ENCODE data around the gene ENOX1.
"Not testable (repeated sequence)": the region's sequence is repeated elsewhere in the genome, so short reads cannot be mapped to it uniquely, and the experiment has no call there.

The ENOX1 gene

DNA sequence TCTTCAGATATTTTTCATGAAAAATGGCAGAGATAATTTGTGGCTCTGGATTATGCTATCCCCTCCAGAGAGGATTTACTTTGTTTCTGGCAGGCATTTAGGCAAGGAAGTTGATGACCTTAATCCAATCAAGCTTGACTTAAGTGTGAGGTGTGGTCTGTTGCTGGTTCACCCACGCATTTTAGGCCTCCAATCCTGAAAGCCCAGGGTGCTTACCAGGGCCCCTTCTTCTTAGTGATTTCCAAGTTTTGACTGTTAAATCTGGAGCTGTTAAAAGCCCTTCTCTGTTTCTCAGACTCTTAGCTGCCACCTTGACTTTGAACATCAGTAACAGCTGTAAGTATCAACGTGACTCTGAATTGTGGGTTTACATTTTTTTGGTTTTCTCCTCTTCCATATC lies 601.5 kb downstream of the ENOX1 start:
- in situ Hi-C loops (cut with MboI; ENCODE audit: low sequenced_read_pairs) = no loop called here

DNA sequence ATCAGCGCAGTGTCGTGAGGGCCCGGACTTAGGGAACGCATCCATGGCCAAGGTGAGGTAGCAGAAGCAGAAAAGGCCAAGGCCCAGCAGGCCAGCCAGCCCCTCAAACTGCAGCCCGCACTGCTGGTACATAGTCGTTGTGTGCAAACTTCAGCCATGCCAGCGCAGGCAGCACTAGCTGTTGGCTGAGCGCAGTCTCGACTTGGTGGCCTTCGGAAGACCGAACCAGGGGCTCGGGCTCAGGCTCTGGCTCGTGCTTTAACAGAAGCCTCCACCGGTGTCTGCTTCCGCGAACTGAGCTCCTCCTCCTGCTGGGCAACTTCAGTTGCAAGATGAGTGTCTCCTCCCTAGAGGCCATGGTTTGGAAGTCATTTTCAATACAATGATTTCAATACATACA lies 605.9 kb downstream of the ENOX1 start:
- in situ Hi-C loops (cut with MboI; ENCODE audit: low sequenced_read_pairs) = no loop called here

DNA sequence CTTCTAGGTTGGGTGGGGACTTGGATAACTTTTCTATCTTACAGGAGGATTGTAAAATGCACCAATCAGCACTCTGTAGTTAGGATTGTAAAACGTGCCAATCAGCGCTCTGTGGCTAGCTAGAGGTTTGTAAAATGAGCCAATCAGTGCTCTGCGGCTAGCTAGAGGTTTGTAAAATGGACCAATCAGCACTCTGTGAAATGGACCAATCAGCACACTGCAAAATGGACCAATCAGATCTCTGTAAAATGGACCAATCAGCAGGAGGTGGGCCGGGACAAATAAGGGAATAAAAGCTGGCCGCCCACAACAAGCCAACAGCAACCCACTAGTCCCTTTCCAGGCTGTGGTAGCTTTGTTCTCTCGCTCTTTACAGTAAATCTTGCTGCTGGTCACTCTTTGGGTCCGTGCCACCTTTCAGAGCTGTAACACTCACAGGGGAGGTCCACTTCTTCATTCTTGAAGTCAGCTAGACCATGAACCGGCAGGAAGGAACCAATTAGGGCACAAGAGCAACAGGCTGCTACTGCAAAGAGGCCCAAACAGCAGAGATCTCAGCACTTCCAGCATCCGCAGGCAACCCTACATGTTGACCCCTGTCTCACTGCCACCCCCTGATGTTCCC lies 606.6 kb downstream of the ENOX1 start:
- in situ Hi-C loops (cut with MboI; ENCODE audit: low sequenced_read_pairs) = no loop called here

DNA sequence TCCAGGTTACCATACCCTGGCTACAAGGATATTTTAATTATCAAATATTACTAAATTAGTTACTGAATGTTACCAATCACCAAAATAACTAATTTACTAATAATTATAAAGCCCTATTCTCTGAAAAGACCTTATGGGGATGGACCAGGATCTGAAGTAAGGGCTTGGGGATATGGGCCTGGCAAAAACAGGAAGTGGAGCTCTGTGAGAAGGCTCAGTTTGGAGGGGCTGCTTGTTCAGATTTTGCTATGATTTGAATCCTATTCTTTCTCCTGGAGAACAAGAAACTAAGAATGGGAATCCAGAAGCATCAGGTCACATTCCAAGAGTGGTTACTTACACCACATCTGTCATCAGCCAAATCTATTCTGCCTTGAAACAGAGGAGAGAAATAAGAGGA lies 615.3 kb downstream of the ENOX1 start:
- in situ Hi-C loops (cut with MboI; ENCODE audit: low sequenced_read_pairs) = no loop called here

DNA sequence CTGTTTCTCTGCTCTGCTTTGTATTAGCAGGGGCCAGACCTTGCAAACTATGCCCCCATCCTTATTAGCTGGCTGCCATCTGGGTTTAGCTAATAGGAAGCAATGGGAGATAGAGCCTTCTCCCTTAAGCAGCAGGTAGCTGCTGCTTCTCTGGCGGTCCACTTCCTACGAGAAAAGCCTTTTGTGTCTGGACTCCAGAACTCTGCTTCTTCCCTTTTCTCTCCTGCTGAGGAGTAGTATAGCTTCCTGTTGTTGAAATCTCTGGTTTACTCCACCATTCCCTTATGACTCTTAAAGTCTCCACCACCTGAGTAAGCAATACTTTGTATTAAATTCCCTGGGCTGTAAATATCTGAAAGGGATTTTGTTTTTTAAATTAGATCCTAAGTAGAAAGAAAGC lies 616.3 kb downstream of the ENOX1 start:
- in situ Hi-C loops (cut with MboI; ENCODE audit: low sequenced_read_pairs) = no loop called here

DNA sequence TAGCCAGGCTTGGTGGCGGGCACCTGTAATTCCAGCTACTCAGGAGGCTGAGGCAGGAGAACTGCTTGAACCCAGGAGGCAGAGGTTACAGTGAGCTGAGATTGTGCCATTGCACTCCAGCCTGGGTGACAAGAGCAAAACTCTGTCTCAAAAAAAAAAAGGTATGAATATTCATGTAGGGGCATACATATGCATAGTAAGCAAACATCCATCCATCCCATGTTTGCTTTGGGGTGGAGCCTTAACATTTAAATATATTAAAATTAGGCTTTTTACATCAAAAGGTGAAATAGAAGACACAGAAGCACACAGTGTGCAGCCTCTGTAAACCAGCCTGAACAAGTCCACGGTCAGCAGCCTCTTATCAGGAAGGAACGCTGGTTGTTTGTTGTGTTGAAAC lies 618.3 kb downstream of the ENOX1 start:
- in situ Hi-C loops (cut with MboI; ENCODE audit: low sequenced_read_pairs) = not testable (repeated sequence)

DNA sequence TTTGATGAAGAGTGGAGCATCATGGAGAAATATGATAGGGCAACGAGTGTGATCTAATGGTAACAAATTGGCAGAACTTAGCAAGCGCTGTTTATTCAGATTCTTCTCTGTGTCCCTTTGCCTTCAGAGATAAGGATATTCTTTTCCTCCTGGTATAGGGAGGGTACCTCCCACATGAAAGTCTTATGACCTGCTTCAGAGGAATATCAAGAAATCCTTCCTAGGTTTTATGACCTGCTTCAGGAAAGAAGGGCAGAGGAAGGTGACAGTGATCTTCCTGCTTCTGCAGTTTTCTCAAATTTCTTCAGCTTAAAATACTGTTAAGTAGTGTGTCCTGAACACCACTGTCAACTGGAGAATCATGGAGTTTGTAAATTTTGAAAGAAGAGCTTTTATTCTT lies 619.0 kb downstream of the ENOX1 start:
- in situ Hi-C loops (cut with MboI; ENCODE audit: low sequenced_read_pairs) = no loop called here

DNA sequence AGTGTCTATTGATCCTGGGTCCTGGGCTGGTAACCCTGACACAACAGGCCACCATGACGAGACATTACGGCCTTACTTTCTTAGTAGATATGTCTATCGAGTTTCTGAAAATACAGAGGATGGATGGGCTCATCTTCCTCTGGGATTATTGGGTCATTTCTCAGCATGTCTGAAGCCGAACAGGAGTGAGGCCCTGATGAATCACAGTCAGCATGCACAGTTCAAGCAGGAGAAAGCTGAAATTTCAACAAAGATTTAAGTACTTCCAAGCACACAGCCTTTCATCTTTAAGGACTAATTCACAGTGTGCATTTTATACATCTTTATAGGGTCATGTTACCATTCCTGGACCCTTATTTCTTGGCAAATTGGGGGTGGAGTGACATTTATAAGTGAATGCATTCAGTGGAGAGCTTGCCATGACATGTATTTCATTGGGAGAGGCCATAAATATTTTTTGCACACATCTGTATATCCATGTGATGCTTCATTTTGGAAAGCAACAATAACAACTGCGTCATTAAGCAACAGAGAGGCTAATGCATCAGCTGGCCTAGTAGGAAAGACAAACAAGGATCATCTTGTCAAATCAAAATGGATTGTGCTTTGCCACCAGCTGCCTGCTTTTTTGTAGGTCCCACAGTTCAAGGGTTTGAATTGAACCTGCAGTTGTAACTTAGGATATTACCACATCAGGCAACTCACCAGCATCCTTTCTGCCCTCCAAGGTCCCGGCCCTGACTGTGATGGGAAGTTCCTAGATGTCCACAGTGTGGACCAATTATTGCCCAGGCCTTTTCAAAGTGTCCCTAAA lies 619.9 kb downstream of the ENOX1 start:
- in situ Hi-C loops (cut with MboI; ENCODE audit: low sequenced_read_pairs) = no loop called here
